ENCODE measurements around the gene NRARP. TPM values are rescaled to one million over a fixed set of nuclear protein-coding genes. Genes with fewer than 3 reads are reported as not detected.

The NRARP gene, protein sequence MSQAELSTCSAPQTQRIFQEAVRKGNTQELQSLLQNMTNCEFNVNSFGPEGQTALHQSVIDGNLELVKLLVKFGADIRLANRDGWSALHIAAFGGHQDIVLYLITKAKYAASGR
- 20.7 and 25.2 TPM in 2 replicates for total RNA-seq (ENCODE audit: low replicate concordance)

DNA sequence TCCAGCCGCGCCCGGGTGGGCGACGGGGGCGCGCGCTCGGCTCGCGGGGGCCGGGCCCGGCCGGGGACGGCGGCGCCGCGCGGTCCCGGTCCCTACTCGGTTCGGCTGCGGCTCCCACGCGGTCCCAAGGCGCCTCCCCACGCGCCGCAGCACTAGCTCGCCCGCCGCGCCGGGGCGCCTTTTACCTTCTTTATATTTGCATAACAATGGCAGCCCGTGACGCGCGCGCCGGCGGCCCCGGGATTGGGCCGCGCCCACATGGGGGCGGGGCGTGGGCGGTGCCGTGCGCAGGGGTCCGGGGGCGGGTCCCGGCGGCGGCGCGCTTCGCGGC, at the start of gene NRARP:
Gene NRARP, minus strand, starts transcription at position 154 of the 331 bp plus-strand sequence. CDS start 343 bp downstream, outside the sequence.
- Histone ChIP-seq H3F3A (ENCODE audit: low read depth) (peaks cover 67% of the 10 kb centered on the region), H3K9me3 (ENCODE audit: low read depth) (no peaks in the 10 kb centered on the region), H4K20me1 (ENCODE audit: low read depth) (peaks cover 46% of the 10 kb centered on the region), H3K4me2 (peak within 1 kb of the TSS; percentile 99), H2AFZ (replicated peaks) (no peak within 1 kb of the TSS), H3K27ac (no peak within 1 kb of the TSS), H3K36me3 (no peaks in the 10 kb centered on the region), H3K79me2 (ENCODE audit: low read depth) (peaks cover 18% of the 10 kb centered on the region), H3K4me3 (peak within 1 kb of the TSS; percentile 83), H3K4me1 (peaks cover 69% of the 10 kb centered on the region), H3K27me3 (peaks cover 36% of the 10 kb centered on the region), H3K9ac (peak within 1 kb of the TSS; percentile 28)
- Mint-ChIP-seq H3K4me1 (peaks cover 46% of the 10 kb centered on the region), H3K27me3 (ENCODE audit: insufficient read depth, low read depth) (peaks cover 7% of the 10 kb centered on the region), H3K36me3 (peaks cover 3% of the 10 kb centered on the region), H3K4me3 (peak within 1 kb of the TSS; percentile 98), H3K9me3 (no peaks in the 10 kb centered on the region), H3K27ac (no peak within 1 kb of the TSS)
- DNase-seq (ENCODE audit: low spot score) = peak; percentile 94
- TF ChIP-seq CTCF (IDR thresholded peaks at IDR 0.05) = no peak
- no peak for TF ChIP-seq EZH2 (IDR thresholded peaks at IDR 0.05)
- TF ChIP-seq EZH2phosphoT487 (IDR thresholded peaks at IDR 0.05) = no peak

DNA sequence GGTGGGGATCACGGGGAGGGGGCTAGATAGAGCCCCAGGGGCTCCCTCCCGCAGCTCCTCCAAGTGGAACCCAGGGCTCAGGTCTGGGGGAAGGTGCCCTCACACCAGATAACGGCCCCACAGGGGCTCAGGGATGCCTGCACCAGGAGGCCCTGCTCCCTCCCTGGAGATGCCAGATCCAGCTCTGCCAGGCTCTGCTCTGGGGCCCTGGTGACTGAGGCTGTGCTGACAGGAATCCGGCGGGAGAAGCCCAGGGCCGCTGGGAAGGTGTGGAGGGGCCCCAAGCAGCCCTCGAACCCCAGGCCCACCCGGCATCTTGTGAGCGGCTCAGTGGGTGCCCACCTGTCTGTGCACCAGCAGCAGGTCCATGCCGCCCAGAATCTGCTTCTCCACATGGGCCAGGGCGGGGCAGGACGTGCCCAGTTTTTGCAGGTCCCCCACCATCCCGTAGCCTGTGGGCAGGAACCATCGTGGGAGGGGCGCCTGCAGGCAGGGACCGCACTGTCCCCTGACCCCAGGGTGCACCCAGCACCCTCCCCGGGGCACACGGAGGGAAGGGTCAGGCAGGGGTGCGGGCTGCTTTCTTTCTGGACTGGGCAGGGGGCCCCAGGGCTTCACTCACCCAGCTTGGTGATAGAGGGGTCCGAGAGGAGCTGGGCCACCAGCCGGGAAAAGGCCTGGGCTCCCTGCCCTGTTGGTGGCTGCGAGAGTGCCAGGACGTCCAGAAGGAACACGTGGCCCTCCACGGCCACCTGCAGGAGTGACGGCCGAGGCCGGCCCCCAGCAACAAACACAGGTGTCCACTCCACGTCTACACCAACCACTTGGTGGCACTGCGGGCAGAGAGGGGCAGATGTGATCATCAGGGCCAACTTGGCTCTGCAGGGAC, 48.9 kb upstream of the NRARP start:
- no peak for DNase-seq (ENCODE audit: low spot score)
- H3K36me3 Mint-ChIP-seq = peaks cover 10% of the 10 kb centered on the region
- no peaks in the 10 kb centered on the region for H3F3A ChIP-seq (ENCODE audit: low read depth)
- no peaks in the 10 kb centered on the region for H3K79me2 ChIP-seq (ENCODE audit: low read depth)
- H3K27ac ChIP-seq = no peak overlapping the region
- H3K4me1 Mint-ChIP-seq = no peaks in the 10 kb centered on the region
- no peak overlapping the region for H2AFZ ChIP-seq (replicated peaks)
- H3K27me3 ChIP-seq = no peaks in the 10 kb centered on the region
- no peak overlapping the region for H3K4me3 Mint-ChIP-seq
- no peak overlapping the region for H3K27ac Mint-ChIP-seq
- no peak for TF ChIP-seq EZH2 (IDR thresholded peaks at IDR 0.05)
- TF ChIP-seq EZH2phosphoT487 (IDR thresholded peaks at IDR 0.05) = no peak
- no peak for TF ChIP-seq CTCF (IDR thresholded peaks at IDR 0.05)
- H3K4me3 ChIP-seq = no peak overlapping the region
- no peaks in the 10 kb centered on the region for H3K36me3 ChIP-seq
- H3K9me3 ChIP-seq (ENCODE audit: low read depth) = peaks cover 3% of the 10 kb centered on the region
- H4K20me1 ChIP-seq (ENCODE audit: low read depth) = no peaks in the 10 kb centered on the region
- no peaks in the 10 kb centered on the region for H3K4me1 ChIP-seq
- no peak overlapping the region for H3K9ac ChIP-seq
- no peaks in the 10 kb centered on the region for H3K27me3 Mint-ChIP-seq (ENCODE audit: insufficient read depth, low read depth)
- peaks cover 11% of the 10 kb centered on the region for H3K9me3 Mint-ChIP-seq
- no peak overlapping the region for H3K4me2 ChIP-seq

- H3K9me3 ChIP-seq (ENCODE audit: low read depth) = peaks cover 3% of the 10 kb centered on the region
- Mint-ChIP-seq H3K36me3 (peaks cover 16% of the 10 kb centered on the region), H3K4me1 (no peaks in the 10 kb centered on the region), H3K9me3 (peaks cover 13% of the 10 kb centered on the region), H3K27me3 (ENCODE audit: insufficient read depth, low read depth) (no peaks in the 10 kb centered on the region), H3K4me3 (no peak overlapping the region), H3K27ac (no peak overlapping the region)
- no peaks in the 10 kb centered on the region for H3K79me2 ChIP-seq (ENCODE audit: low read depth)
- no peaks in the 10 kb centered on the region for H3K4me1 ChIP-seq
- no peak for DNase-seq (ENCODE audit: low spot score)
- H2AFZ ChIP-seq (replicated peaks) = no peak overlapping the region
- no peaks in the 10 kb centered on the region for H3K27me3 ChIP-seq
- no peaks in the 10 kb centered on the region for H3K36me3 ChIP-seq
- H4K20me1 ChIP-seq (ENCODE audit: low read depth) = no peaks in the 10 kb centered on the region
- no peaks in the 10 kb centered on the region for H3F3A ChIP-seq (ENCODE audit: low read depth)
- H3K27ac ChIP-seq = no peak overlapping the region
- no peak overlapping the region for H3K9ac ChIP-seq
- no peak overlapping the region for H3K4me2 ChIP-seq
- H3K4me3 ChIP-seq = no peak overlapping the region
- TF ChIP-seq CTCF (IDR thresholded peaks at IDR 0.05) (no peak), EZH2 (IDR thresholded peaks at IDR 0.05) (no peak)
Measured at GRCh38 chr9:137349471-137350033, 47.5 kb upstream of the NRARP start.

Data from neural progenitor cell (in vitro differentiated cells).